Hematopoietic multipotent progenitor cell treated with erythropoietin and hydrocortisone succinate and interleukin-3 and kit ligand, for 15 days (in vitro differentiated cells): ENCODE results near the gene TP73.
A peak's percentile ranks its signal among the peaks of the same experiment; 100 is the strongest.

ENCODE experiments used
- DNase-seq: peaks from one replicate; pipeline ENCODE4 v3.0.0-alpha.2; 2015; ENCODE audit warnings: low spot score

TP73 gene

GRCh38 chr1:3783651-3784474 lies 131.5 kb downstream of the TP73 start:
- DNase-seq: no peak

- no peak for DNase-seq
Observed at GRCh38 chr1:3785045-3785444, 132.7 kb downstream of the TP73 start.

DNA sequence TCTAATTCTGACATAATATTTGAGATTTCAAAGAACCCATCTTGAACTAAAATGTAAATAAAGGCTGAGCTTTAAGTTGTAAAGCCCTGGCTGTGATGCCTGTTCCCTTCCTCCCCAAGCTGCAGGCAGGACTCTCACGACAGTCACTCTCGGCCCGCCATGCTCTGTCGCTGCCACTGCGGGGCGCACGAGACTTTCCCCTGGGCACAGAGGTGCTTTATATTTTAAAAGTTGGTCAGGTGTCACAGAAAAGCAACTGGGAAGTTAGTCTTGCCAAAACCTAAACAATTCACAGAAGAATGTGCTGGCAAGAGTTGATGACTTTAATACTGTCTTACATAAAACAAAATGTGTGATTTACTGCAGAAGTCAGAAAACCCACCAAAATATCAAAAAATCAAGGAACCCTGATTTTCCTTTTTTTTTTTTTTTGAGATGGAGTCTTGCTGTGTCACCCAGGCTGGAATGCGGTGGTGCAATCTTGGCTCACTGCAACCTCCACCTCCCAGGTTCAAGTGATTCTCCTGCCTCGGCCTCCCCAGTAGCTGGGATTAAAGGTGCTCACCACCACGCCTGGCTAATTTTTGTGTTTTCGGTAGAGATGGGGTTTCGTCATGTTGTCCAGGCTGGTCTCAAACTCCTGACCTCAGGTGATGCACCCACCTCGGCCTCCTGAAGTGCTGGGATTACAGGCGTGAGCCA lies 133.3 kb downstream of the TP73 start:
- DNase-seq: peak; percentile 39
